Panc1 (cell line): ENCODE data around the gene KCNH1. TPM values are rescaled to one million over a fixed set of nuclear protein-coding genes. Genes with fewer than 3 reads are reported as not detected.

Experiments used
- ATAC-seq: fragments of 200-7000 bp; cut with Tn5 transposase; 2 replicates; pipeline ENCODE4 v1.9.1; 2020; ENCODE audit warnings: mild to moderate bottlenecking, moderate library complexity
- BruUV-seq: library from RNA; stranded (reverse); fragments of 400-500 nt; replicated peaks from 2 replicates; lab custom pipeline; 2021; lab: Mats Ljungman, UMichigan
- CTCF ChIA-PET: fragments of 300-600 bp; sonication (Branson Sonifier 250); formaldehyde crosslinking; loops from one replicate; lab custom pipeline; 2022; ENCODE audit warnings: antibody characterized with exemption; lab: Charles Lee
- POLR2A ChIA-PET: fragments of 300-600 bp; sonication (Branson Sonifier 250); formaldehyde crosslinking; loops from one replicate; lab custom pipeline; 2022; ENCODE audit warnings: antibody characterized with exemption; lab: Charles Lee
- DNase-seq: peaks from one replicate; pipeline ENCODE4 v3.0.0-alpha.2; 2010; ENCODE audit warnings: low read depth, low spot score
- H3K27ac ChIP-seq: 2 replicates; pipeline ENCODE4 v1.5.1; 2011; ENCODE audit warnings: mild to moderate bottlenecking, low read length, inconsistent platforms
- H3K27me3 ChIP-seq: fragments of 200-500 bp; sonication (Bioruptor generic); 2 replicates; pipeline ENCODE4 v1.6.0; 2014; ENCODE audit warnings: low read length, inconsistent platforms; ENCODE audit not compliant: control insufficient read depth, insufficient read depth
- H3K36me3 ChIP-seq: fragments of 200-500 bp; sonication (Bioruptor generic); 2 replicates; pipeline ENCODE4 v1.5.1; 2014; ENCODE audit warnings: inconsistent platforms, mild to moderate bottlenecking, low read length, moderate library complexity; ENCODE audit not compliant: control insufficient read depth, insufficient read depth
- H3K4me1 ChIP-seq: 2 replicates; pipeline ENCODE4 v1.5.1; 2011; ENCODE audit warnings: inconsistent platforms, mild to moderate bottlenecking, low read length, moderate library complexity; ENCODE audit not compliant: control insufficient read depth, insufficient read depth
- H3K4me3 ChIP-seq, 2 experiments: 2 replicates each; pipeline ENCODE4 v1.5.1; 2011 to 2012; ENCODE audit warnings: low read depth in 2 of 2, low read length in 2 of 2, mild to moderate bottlenecking in 2 of 2, inconsistent platforms in 1 of 2, moderate library complexity in 1 of 2
- H3K9me3 ChIP-seq: fragments of 200-500 bp; sonication (Bioruptor generic); 2 replicates; pipeline ENCODE4 v1.5.1; 2014; ENCODE audit warnings: low read depth, mild to moderate bottlenecking, inconsistent platforms, low read length, moderate library complexity; ENCODE audit not compliant: control insufficient read depth, insufficient read depth
- CTCF ChIP-seq: fragments of 450-650 bp; IDR thresholded peaks from 2 replicates; pipeline ENCODE4 v1.5.1; 2017; ENCODE audit warnings: mild to moderate bottlenecking
- POLR2AphosphoS5 ChIP-seq: IDR thresholded peaks from 2 replicates; pipeline ENCODE4 v1.6.1; 2012; ENCODE audit warnings: mild to moderate bottlenecking, low read depth, low read length, moderate library complexity
- SIN3A ChIP-seq: IDR thresholded peaks from 2 replicates; pipeline ENCODE4 v1.6.1; 2012; ENCODE audit warnings: low read depth, mild to moderate bottlenecking, low read length, moderate library complexity, borderline replicate concordance; ENCODE audit not compliant: insufficient read depth
- TCF7L2 ChIP-seq: IDR thresholded peaks from 2 replicates; pipeline ENCODE4 v1.6.1; 2011; ENCODE audit warnings: mild to moderate bottlenecking, low read depth, low read length, inconsistent platforms
- in situ Hi-C: cut with HindIII; loops from 2 replicates; pipeline ENCODE4 v1.10.0; 2016; ENCODE audit warnings: low sequenced_read_pairs, low pct_unique_long_range_greater_than_20kb
- intact Hi-C: fragments of 100-400 bp; cut with micrococcal nuclease; formaldehyde crosslinking; loops from one replicate; pipeline ENCODE4 v1.10.0; 2022; ENCODE audit not compliant: unreplicated experiment
- total RNA-seq: library from RNA; stranded (reverse); gene quantifications from one replicate; pipeline ENCODE4 v1.2.1, GENCODE V29; 2021; ENCODE audit not compliant: unreplicated experiment
- TF ChIP-seq, protein P1 (sequence below), 2 experiments: IDR thresholded peaks; 2 replicates each; pipeline ENCODE4 v1.6.1; 2011 to 2012; ENCODE audit warnings: low read depth in 2 of 2, control low read depth in 1 of 2, low read length in 1 of 2, mild to moderate bottlenecking in 1 of 2, moderate library complexity in 1 of 2; ENCODE audit not compliant: insufficient read depth in 1 of 2

Gene KCNH1
- total RNA-seq, 1 experiment from 2014 or later: not detected

GRCh38 chr1:210715072-210715471 is 418.9 kb downstream of the KCNH1 start:
- intact Hi-C loops (no loop called here), in situ Hi-C loops (no loop called here)
- Histone ChIP-seq H3K36me3 (no peaks in the 10 kb centered on the region), H3K27ac (no peak overlapping the region), H3K4me1 (no peaks in the 10 kb centered on the region), H3K9me3 (no peaks in the 10 kb centered on the region), H3K4me3 (no peak overlapping the region), H3K27me3 (no peaks in the 10 kb centered on the region)
- CTCF ChIA-PET: no interaction called here
- DNase-seq (no peak), ATAC-seq (no peak)
- TF ChIP-seq, protein P1, sequence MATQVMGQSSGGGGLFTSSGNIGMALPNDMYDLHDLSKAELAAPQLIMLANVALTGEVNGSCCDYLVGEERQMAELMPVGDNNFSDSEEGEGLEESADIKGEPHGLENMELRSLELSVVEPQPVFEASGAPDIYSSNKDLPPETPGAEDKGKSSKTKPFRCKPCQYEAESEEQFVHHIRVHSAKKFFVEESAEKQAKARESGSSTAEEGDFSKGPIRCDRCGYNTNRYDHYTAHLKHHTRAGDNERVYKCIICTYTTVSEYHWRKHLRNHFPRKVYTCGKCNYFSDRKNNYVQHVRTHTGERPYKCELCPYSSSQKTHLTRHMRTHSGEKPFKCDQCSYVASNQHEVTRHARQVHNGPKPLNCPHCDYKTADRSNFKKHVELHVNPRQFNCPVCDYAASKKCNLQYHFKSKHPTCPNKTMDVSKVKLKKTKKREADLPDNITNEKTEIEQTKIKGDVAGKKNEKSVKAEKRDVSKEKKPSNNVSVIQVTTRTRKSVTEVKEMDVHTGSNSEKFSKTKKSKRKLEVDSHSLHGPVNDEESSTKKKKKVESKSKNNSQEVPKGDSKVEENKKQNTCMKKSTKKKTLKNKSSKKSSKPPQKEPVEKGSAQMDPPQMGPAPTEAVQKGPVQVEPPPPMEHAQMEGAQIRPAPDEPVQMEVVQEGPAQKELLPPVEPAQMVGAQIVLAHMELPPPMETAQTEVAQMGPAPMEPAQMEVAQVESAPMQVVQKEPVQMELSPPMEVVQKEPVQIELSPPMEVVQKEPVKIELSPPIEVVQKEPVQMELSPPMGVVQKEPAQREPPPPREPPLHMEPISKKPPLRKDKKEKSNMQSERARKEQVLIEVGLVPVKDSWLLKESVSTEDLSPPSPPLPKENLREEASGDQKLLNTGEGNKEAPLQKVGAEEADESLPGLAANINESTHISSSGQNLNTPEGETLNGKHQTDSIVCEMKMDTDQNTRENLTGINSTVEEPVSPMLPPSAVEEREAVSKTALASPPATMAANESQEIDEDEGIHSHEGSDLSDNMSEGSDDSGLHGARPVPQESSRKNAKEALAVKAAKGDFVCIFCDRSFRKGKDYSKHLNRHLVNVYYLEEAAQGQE (IDR thresholded peaks at IDR 0.05; ENCODE audit: insufficient read depth in 1 of 2, low read depth in 2 of 2, low read length in 1 of 2): no peak
- TF ChIP-seq SIN3A: no peak
- no peak for TF ChIP-seq TCF7L2
- TF ChIP-seq POLR2AphosphoS5: no peak
- TF ChIP-seq CTCF: no peak
- no TSS peak for BruUV-seq
- POLR2A ChIA-PET: interaction anchor here (0.7 kb wide), 1 partner anchor 888 kb away, joined by 6 read pairs; no protein-coding TSS in a partner anchor

DNA sequence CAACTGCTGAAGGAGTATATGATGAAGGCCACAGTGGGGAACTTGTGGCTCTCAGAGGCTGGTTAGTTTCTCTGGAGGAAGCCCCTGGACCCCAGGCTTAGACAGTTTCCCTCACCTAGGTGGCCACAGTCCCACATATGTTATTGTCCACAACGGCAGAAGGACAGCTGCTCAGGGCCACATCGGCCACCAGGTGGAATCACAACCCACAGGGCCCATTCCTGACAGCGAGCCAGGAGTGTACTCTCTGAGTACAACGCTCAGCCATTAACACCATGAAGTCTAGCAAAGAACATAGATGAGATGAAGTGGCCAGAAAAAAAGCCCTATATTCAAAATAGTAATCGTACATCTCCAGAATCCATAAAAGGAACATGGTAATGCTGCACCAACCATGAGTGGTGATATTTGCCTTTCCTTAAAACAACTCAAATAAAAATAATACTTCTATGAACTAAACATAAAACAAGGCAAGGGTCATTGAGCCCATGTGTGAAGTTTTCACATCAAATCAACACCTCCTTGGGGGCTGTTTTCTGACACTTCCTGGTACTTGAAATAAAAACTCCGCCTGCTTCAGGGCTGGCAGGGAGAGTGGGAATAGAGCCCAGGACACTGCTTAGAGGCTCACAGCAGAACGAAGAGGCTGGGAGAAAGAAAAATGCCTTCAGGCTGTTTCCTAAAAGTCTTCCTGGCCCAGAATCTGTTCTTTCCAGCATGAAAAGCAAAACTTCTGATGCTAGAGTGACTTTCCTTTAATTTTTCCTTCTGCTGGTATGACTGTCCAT is 421.9 kb downstream of the KCNH1 start:
- no TSS peak for BruUV-seq
- H3K9me3 ChIP-seq: no peaks in the 10 kb centered on the region
- ChIA-PET CTCF (no interaction called here), POLR2A (no interaction called here)
- H3K4me1 ChIP-seq: no peaks in the 10 kb centered on the region
- H3K36me3 ChIP-seq: no peaks in the 10 kb centered on the region
- TF ChIP-seq SIN3A: no peak
- no peak for TF ChIP-seq TCF7L2
- TF ChIP-seq POLR2AphosphoS5: no peak
- TF ChIP-seq, protein P1 (IDR thresholded peaks at IDR 0.05; ENCODE audit: insufficient read depth in 1 of 2, low read depth in 2 of 2, low read length in 1 of 2): no peak
- TF ChIP-seq CTCF: no peak; the same call in 1 of the 2 replicates
- no peak overlapping the region for H3K27ac ChIP-seq
- no peak overlapping the region for H3K4me3 ChIP-seq
- DNase-seq (no peak), ATAC-seq (no peak)
- intact Hi-C loops: no loop called here
- H3K27me3 ChIP-seq: no peaks in the 10 kb centered on the region
- in situ Hi-C loops: no loop called here
